ENCODE data around the gene PTGR1.

The PTGR1 gene

GRCh38 chr9:111613436-111614040 is 14.1 kb upstream of the PTGR1 start:
- Histone ChIP-seq H4K91ac (ENCODE audit: low read length) (no peak overlapping the region), H3K18ac (ENCODE audit: low read depth in 1 of 2, low read length in 2 of 2) (no peak overlapping the region), H2AK5ac (ENCODE audit: low read length, severe bottlenecking) (no peak overlapping the region), H3K36me3 (ENCODE audit: control insufficient read depth in 1 of 2, insufficient read depth in 2 of 2, low read depth in 1 of 2, low read length in 2 of 2) (no peaks in the 10 kb centered on the region), H3K79me1 (replicated peaks; ENCODE audit: low read length, poor library complexity, severe bottlenecking) (no peaks in the 10 kb centered on the region), H3K27me3 (ENCODE audit: control insufficient read depth in 1 of 2, insufficient read depth in 1 of 2, low read length in 2 of 2) (peaks cover 11 to 47% of the 10 kb centered on the region in 2 experiments), H2BK120ac (ENCODE audit: low read depth, low read length) (no peak overlapping the region), H4K8ac (ENCODE audit: low read length) (no peak overlapping the region), H3K23ac (ENCODE audit: low read length in 2 of 2) (no peak overlapping the region), H2BK15ac (ENCODE audit: low read depth, poor library complexity, severe bottlenecking) (no peak overlapping the region), H3K4me1 (ENCODE audit: control insufficient read depth, insufficient read depth, low read depth, low read length) (no peaks in the 10 kb centered on the region), H3K14ac (ENCODE audit: low read length in 2 of 2) (no peak overlapping the region), H3K27ac (ENCODE audit: low read length, poor library complexity, severe bottlenecking) (no peak overlapping the region), H2BK5ac (ENCODE audit: low read depth, low read length, poor library complexity, severe bottlenecking) (no peak overlapping the region), H3K9me3 (ENCODE audit: control insufficient read depth, low read length) (no peaks in the 10 kb centered on the region), H2BK12ac (ENCODE audit: low read length in 2 of 2) (no peak overlapping the region), H3K9ac (ENCODE audit: low read length) (no peak overlapping the region), H3K4ac (ENCODE audit: low read depth in 1 of 2, low read length in 2 of 2) (no peak overlapping the region), H3K4me3 (ENCODE audit: insufficient read depth in 1 of 2, low read depth in 1 of 2, low read length in 2 of 2) (no peak overlapping the region), H2AFZ (ENCODE audit: low read depth, low read length) (no peak overlapping the region), H3K4me2 (ENCODE audit: low read length, poor library complexity, severe bottlenecking) (no peak overlapping the region)
- no peak for DNase-seq
- WGBS = 89% methylated on average over 3 of the region's 4 CpGs

- H3K9me3 ChIP-seq (ENCODE audit: control insufficient read depth, low read length) = no peaks in the 10 kb centered on the region
Observed at GRCh38 chr9:111610845-111611244, 11.4 kb upstream of the PTGR1 start.

GRCh38 chr9:111610149-111610548 is 10.7 kb upstream of the PTGR1 start:
- H2AK5ac ChIP-seq (ENCODE audit: low read length, severe bottlenecking) = no peak overlapping the region

More at GRCh38 chr9:111610845-111611244, 11.4 kb upstream of the PTGR1 start:
- no peak overlapping the region for H2BK120ac ChIP-seq (ENCODE audit: low read depth, low read length)
- H3K4ac ChIP-seq (ENCODE audit: low read depth in 1 of 2, low read length in 2 of 2) = no peak overlapping the region
- H3K14ac ChIP-seq (ENCODE audit: low read length in 2 of 2) = no peak overlapping the region
- no peak overlapping the region for H2AFZ ChIP-seq (ENCODE audit: low read depth, low read length)
- WGBS = 83% methylated on average over 7 of the region's 7 CpGs
- H2BK15ac ChIP-seq (ENCODE audit: low read depth, poor library complexity, severe bottlenecking) = no peak overlapping the region
- H4K8ac ChIP-seq (ENCODE audit: low read length) = no peak overlapping the region
- H2BK5ac ChIP-seq (ENCODE audit: low read depth, low read length, poor library complexity, severe bottlenecking) = no peak overlapping the region
- no peak overlapping the region for H3K4me3 ChIP-seq (ENCODE audit: insufficient read depth in 1 of 2, low read depth in 1 of 2, low read length in 2 of 2)
- H3K4me1 ChIP-seq (ENCODE audit: control insufficient read depth, insufficient read depth, low read depth, low read length) = no peaks in the 10 kb centered on the region
- no peak overlapping the region for H3K18ac ChIP-seq (ENCODE audit: low read depth in 1 of 2, low read length in 2 of 2)
- no peaks in the 10 kb centered on the region for H3K79me1 ChIP-seq (replicated peaks; ENCODE audit: low read length, poor library complexity, severe bottlenecking)
- no peak overlapping the region for H3K9ac ChIP-seq (ENCODE audit: low read length)
- H3K23ac ChIP-seq (ENCODE audit: low read length in 2 of 2) = no peak overlapping the region
- peaks cover 11 to 43% of the 10 kb centered on the region in 2 experiments for H3K27me3 ChIP-seq (ENCODE audit: control insufficient read depth in 1 of 2, insufficient read depth in 1 of 2, low read length in 2 of 2)
- no peak overlapping the region for H4K91ac ChIP-seq (ENCODE audit: low read length)
- no peak overlapping the region for H3K27ac ChIP-seq (ENCODE audit: low read length, poor library complexity, severe bottlenecking)
- H2AK5ac ChIP-seq (ENCODE audit: low read length, severe bottlenecking) = no peak overlapping the region
- no peaks in the 10 kb centered on the region for H3K36me3 ChIP-seq (ENCODE audit: control insufficient read depth in 1 of 2, insufficient read depth in 2 of 2, low read depth in 1 of 2, low read length in 2 of 2)
- no peak for DNase-seq
- no peak overlapping the region for H3K4me2 ChIP-seq (ENCODE audit: low read length, poor library complexity, severe bottlenecking)
- no peak overlapping the region for H2BK12ac ChIP-seq (ENCODE audit: low read length in 2 of 2)

GRCh38 chr9:111605041-111605559 is 5.7 kb upstream of the PTGR1 start:
- Histone ChIP-seq H3K27ac (ENCODE audit: low read length, poor library complexity, severe bottlenecking) (no peak overlapping the region), H3K27me3 (ENCODE audit: control insufficient read depth in 1 of 2, insufficient read depth in 1 of 2, low read length in 2 of 2) (peaks cover 0 to 12% of the 10 kb centered on the region in 2 experiments), H2AFZ (ENCODE audit: low read depth, low read length) (no peak overlapping the region), H4K8ac (ENCODE audit: low read length) (no peak overlapping the region), H3K4me2 (ENCODE audit: low read length, poor library complexity, severe bottlenecking) (no peak overlapping the region), H3K4me3 (ENCODE audit: insufficient read depth in 1 of 2, low read depth in 1 of 2, low read length in 2 of 2) (no peak overlapping the region), H2BK5ac (ENCODE audit: low read depth, low read length, poor library complexity, severe bottlenecking) (no peak overlapping the region), H3K23ac (ENCODE audit: low read length in 2 of 2) (no peak overlapping the region), H3K4me1 (ENCODE audit: control insufficient read depth, insufficient read depth, low read depth, low read length) (peaks cover 1% of the 10 kb centered on the region), H3K9ac (ENCODE audit: low read length) (no peak overlapping the region), H2BK15ac (ENCODE audit: low read depth, poor library complexity, severe bottlenecking) (no peak overlapping the region), H3K36me3 (ENCODE audit: control insufficient read depth in 1 of 2, insufficient read depth in 2 of 2, low read depth in 1 of 2, low read length in 2 of 2) (no peaks in the 10 kb centered on the region), H4K91ac (ENCODE audit: low read length) (no peak overlapping the region), H3K18ac (ENCODE audit: low read depth in 1 of 2, low read length in 2 of 2) (no peak overlapping the region), H2AK5ac (ENCODE audit: low read length, severe bottlenecking) (no peak overlapping the region), H2BK120ac (ENCODE audit: low read depth, low read length) (no peak overlapping the region), H2BK12ac (ENCODE audit: low read length in 2 of 2) (no peak overlapping the region), H3K9me3 (ENCODE audit: control insufficient read depth, low read length) (no peaks in the 10 kb centered on the region), H3K14ac (ENCODE audit: low read length in 2 of 2) (no peak overlapping the region), H3K79me1 (replicated peaks; ENCODE audit: low read length, poor library complexity, severe bottlenecking) (no peaks in the 10 kb centered on the region), H3K4ac (ENCODE audit: low read depth in 1 of 2, low read length in 2 of 2) (no peak overlapping the region)
- WGBS = over 99% methylated on average over 6 of the region's 9 CpGs
- no peak for DNase-seq

More at GRCh38 chr9:111610149-111610548, 10.7 kb upstream of the PTGR1 start:
- no peak overlapping the region for H3K4me2 ChIP-seq (ENCODE audit: low read length, poor library complexity, severe bottlenecking)
- H2BK120ac ChIP-seq (ENCODE audit: low read depth, low read length) = no peak overlapping the region
- H3K27me3 ChIP-seq (ENCODE audit: control insufficient read depth in 1 of 2, insufficient read depth in 1 of 2, low read length in 2 of 2) = peaks cover 9 to 36% of the 10 kb centered on the region in 2 experiments
- 62% methylated on average over 5 of the region's 5 CpGs for WGBS
- H2BK15ac ChIP-seq (ENCODE audit: low read depth, poor library complexity, severe bottlenecking) = no peak overlapping the region
- H3K27ac ChIP-seq (ENCODE audit: low read length, poor library complexity, severe bottlenecking) = no peak overlapping the region
- no peak overlapping the region for H2AFZ ChIP-seq (ENCODE audit: low read depth, low read length)
- H3K4me1 ChIP-seq (ENCODE audit: control insufficient read depth, insufficient read depth, low read depth, low read length) = no peaks in the 10 kb centered on the region
- H3K9ac ChIP-seq (ENCODE audit: low read length) = no peak overlapping the region
- no peak overlapping the region for H2BK5ac ChIP-seq (ENCODE audit: low read depth, low read length, poor library complexity, severe bottlenecking)
- no peak overlapping the region for H3K4me3 ChIP-seq (ENCODE audit: insufficient read depth in 1 of 2, low read depth in 1 of 2, low read length in 2 of 2)
- no peak overlapping the region for H4K8ac ChIP-seq (ENCODE audit: low read length)
- no peak overlapping the region for H2BK12ac ChIP-seq (ENCODE audit: low read length in 2 of 2)
- no peak overlapping the region for H3K18ac ChIP-seq (ENCODE audit: low read depth in 1 of 2, low read length in 2 of 2)
- H3K23ac ChIP-seq (ENCODE audit: low read length in 2 of 2) = no peak overlapping the region
- H3K79me1 ChIP-seq (replicated peaks; ENCODE audit: low read length, poor library complexity, severe bottlenecking) = no peaks in the 10 kb centered on the region
- no peak overlapping the region for H3K14ac ChIP-seq (ENCODE audit: low read length in 2 of 2)
- no peaks in the 10 kb centered on the region for H3K36me3 ChIP-seq (ENCODE audit: control insufficient read depth in 1 of 2, insufficient read depth in 2 of 2, low read depth in 1 of 2, low read length in 2 of 2)
- H3K4ac ChIP-seq (ENCODE audit: low read depth in 1 of 2, low read length in 2 of 2) = no peak overlapping the region
- no peaks in the 10 kb centered on the region for H3K9me3 ChIP-seq (ENCODE audit: control insufficient read depth, low read length)
- no peak overlapping the region for H4K91ac ChIP-seq (ENCODE audit: low read length)
- no peak for DNase-seq

Measured in mesenchymal stem cell (in vitro differentiated cells and primary cell).